GM21786 (cell line): ENCODE data around the gene FCN1.

Source experiments
- ATAC-seq: cut with Tn5 transposase; IDR thresholded peaks from one replicate; pipeline ENCODE4 v1.9.1; 2021; ENCODE audit not compliant: unreplicated experiment

The FCN1 gene

DNA sequence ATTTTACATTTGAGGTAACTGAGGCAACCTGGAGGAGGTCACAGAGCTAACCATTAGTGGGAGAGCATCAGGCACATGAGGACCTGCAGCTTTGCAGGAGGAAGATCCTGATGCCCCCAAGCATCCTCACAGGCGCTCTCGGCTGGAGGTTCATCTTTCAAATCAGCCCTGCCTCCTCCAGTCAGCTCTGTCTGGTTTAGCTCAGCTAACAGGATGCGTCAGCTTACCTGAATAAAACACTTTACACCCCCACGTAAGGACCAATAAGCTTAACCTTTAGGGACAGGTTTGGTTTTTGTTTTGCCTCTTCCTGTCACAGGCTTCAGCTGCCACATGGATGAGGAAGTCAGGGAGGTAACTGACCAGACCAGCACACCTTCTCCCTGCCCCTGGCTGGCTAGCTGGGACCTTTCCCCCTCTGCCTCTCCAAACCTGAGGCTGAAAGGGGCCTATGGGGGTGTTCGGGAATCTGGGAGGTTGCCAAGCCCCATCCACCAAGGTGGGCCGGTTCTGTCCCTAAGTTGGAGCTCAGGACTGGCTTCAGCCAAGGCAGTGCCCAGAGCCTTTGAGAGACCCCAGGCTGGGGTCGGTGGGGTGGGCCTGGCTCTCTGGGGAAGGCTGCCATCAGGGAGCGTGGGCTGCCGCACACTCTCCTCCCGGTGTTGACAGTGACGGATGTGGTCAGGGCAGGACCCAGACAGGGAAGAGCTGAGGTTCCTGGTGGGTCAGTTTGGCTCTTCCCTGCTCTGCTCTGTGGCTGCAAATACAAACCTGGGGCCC, 20.0 kb upstream of the FCN1 start:
- no peak for ATAC-seq

DNA sequence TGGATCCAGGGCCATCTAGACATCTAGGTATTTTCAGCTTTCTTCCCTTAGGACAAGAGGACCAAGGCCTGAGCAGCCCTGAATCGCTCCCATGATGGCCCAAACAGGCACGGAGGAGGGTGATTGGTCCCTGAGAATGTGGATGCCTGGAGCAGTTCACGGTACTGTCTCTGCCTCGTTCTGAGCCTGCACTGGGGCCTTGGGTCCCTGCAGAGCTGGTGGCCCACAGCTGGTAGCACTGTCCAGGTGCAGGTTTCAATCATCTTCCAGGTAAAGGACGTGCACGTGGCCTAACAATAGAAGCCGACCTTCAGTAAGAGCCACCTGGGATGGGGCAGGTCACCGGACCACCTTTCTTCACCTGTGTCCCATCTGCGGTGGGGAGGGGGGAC, 19.4 kb upstream of the FCN1 start:
- peak; percentile 12 for ATAC-seq

DNA sequence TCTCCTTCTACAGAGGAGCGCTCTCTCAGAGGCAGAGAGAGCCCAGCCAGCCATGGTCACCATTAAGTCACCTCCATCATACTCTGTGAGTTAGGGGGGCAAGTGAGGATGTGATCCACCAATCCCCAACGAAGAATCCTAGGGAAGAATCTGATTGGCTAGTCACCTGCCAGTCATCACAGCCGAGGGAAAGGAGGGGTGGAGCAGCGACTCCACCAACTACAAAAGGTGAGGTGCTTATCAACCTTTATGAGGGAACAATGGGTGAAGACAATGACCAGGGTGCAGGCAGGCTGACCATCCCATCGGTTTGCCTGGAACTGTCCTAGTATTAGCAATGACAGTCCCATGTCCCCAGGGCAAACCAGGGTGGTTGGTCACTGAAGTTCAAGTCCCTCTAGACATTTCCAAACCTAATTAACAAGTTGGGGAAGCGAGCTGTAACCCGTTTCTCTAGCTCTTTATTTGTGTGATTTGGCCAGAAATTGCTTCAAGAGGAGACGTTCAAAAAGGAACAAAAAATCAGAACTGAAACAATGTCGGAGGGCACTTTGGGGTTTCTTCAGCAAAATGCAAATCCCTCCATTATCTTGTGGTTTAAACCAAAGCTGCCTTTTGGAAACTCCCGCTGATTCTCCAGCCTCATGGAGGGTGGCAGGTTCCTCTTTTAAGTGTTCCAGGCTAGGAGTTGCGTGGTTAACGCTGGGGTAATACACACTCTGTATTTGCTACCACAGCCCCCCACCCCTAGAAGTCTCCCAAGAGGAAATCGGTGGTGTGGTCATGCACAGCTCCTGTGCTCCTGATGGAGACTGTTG, 18.8 kb upstream of the FCN1 start:
- ATAC-seq, result peak; percentile 38

DNA sequence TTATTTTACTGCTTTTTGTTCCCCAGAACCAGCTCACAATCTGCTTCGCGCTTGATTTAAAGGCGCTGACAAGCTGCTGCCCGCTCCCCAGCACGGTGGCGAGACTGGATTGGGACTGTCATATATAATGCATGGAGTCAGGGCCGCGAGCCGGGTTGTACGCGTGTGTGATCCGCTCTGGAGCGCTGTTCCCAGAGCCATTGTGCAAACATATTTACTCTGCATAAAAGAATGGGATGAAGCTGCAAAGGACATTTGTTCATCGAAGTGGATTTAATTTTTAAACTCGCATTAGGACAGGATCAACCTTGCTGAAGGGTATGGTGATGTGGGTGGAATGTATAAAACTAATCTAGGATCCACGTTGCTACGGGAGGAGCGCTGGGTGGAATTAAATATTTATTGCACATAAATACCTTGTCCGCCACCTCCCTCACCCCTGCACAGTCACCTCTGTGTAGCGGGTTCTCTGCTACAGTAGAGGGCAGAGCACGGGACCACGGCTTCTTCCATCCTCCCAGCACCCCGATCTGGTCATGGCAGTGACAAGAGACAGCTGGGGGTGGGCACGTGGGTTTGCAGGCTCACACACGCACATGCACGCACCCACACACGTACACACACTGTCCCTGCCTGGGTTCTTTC, 18.1 kb upstream of the FCN1 start:
- no peak for ATAC-seq

DNA sequence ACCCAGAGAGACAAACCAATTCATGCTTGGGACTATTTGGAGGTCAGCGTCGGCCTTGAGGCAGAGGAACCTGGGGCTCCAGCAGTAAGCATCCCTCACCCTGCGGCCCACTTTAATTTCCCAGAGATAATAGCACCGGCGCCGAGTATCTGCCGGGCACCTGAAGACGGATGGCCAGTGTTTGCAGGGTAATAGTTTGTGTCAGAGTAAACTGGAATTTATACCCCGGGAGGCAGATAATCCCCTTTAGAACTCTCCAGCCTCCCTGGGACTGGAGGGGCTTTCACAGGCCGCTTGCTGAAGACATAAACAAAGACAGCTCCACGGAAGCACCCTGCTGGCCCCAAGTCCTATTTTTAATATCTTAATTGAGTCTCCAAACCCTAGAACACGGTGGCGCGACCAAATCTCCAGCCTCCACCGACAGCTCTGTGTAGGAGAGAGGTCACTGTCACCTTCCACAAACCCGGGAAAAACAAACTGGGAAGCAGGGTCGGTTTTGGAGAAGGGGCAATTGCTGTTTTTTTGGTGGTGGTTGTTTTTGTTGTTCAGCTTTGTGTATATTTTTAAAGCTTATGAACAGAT, 17.4 kb upstream of the FCN1 start:
- ATAC-seq, result no peak

DNA sequence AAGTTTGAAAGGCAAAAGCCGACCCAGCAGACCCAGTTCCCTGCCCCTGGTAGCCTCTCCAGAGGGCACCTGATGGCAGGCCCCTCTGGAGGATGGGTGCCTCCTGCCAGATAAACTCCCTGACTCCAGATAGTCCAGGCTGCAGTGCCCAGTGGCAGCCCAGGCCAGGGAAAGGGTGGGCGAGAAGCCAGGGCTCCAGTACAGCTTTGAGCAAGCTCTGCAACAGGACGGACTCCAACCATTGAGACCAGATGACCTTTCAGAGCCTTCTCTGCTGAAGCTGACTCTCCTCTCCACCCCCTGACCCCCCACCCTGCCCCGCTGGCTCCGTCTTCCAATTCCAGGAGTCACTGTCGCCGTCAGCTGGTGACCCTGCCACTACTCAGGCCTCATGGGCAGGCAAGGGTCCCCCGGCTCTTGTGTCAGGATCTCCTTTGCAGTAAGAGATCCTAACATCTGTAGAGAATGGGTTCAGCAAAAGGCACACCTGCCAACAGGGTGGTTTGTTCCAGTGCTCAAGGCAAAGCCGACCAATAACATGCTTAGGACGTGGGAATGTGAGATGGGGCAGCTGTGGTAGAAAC, 15.5 kb upstream of the FCN1 start:
- ATAC-seq, result no peak

DNA sequence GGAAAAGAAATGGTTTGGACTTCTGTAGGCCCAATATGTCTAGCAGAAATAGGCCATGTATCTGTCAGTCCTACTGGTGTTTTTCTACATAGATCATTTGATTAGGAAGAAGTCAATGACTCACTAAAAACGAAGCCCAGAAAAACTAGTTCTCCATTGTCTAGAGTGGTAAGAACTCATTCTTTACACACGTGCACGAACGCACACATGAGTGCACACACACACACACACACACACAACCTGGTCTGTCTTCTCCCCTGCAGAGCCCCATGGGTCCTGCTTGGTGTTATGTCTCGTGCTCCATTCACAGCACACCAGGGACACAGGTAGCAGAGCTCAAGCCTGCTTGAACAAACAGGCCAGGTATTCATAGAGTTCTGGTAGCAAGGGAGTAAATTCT, 14.9 kb upstream of the FCN1 start:
- no peak for ATAC-seq

DNA sequence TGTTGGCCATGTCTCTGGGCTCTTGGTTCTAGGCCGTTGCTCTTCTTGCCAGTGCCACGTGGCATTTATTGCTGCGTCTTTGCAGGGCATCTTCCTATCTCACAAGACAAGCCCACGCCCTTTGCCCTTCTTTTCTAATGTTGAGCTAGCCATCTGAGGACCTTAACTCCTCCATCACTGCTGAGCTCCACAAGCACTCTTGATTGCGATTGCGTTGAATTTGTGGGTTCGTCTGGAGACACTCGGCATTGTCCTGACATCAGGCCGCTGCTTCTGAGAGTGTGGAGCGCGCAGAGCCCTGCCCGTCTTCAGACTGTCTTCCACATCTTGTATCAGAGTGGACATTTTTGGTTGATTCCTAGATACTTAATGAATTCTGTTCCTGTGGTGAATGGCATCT, 14.5 kb upstream of the FCN1 start:
- ATAC-seq, result no peak

DNA sequence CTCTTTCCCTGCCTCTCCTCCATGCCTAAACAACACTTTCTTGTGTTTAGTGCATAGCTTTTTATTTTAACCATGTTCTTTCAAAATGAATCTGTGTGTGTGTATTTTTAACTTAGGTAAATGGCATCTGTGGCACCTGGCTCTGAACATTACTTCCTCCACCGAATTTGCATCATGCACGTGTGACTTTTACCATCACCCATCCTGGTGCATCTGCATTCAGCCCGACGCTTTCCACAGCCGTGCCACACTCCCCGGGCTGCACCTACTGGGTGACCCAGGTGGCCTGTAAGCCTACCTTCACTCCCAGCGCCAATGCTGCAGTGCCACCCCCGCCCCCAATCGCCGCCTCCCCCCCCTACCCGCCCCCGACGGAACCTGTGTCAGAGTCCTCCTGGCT, 12.7 kb upstream of the FCN1 start:
- peak; percentile 59 for ATAC-seq

DNA sequence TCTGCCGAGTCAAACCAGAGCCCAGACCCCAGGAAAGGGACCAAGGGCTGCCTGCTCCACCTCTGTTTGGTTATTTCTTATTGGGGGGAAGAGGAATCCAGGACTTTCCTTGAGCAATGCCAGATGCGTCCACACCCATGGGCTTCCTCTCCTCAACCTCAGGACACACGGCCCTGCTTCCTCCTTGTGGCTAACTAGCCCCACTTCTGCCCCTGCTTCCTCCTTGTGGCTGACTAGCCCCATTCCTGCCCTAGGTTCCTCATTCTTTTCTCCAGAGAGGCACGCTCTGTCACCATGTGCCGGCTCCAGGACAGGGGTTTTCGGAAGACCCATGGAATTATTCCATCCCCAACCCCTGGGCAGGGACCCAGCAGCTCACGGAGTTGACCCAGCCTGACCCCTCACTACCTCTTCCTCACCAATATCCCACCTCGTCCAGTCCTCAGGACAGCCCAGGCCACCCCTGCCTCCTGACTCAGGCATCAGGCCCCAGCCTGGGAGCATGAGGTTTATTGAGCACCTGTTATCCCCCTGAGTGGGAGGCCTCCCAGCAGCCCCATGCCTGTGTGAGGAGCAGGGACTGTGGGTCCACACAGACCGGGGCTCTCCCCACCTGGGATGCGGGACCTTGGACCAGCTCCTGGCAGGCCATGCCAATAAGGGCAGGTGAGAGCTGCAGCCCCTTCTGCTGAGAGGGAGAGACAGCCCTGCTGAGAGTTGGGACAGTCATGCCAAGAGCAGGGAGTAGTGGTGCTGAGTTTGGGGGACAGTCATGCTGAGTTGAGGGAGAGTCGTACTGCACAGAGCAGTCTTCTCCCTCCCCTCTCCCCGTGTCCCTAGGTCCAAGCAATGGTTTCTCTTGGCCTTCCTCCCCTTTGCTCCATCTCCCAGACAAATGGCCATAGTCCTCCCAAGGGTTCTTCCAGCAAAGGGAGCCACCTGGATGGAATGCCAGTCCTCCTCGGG, 11.8 kb upstream of the FCN1 start:
- ATAC-seq, result no peak

DNA sequence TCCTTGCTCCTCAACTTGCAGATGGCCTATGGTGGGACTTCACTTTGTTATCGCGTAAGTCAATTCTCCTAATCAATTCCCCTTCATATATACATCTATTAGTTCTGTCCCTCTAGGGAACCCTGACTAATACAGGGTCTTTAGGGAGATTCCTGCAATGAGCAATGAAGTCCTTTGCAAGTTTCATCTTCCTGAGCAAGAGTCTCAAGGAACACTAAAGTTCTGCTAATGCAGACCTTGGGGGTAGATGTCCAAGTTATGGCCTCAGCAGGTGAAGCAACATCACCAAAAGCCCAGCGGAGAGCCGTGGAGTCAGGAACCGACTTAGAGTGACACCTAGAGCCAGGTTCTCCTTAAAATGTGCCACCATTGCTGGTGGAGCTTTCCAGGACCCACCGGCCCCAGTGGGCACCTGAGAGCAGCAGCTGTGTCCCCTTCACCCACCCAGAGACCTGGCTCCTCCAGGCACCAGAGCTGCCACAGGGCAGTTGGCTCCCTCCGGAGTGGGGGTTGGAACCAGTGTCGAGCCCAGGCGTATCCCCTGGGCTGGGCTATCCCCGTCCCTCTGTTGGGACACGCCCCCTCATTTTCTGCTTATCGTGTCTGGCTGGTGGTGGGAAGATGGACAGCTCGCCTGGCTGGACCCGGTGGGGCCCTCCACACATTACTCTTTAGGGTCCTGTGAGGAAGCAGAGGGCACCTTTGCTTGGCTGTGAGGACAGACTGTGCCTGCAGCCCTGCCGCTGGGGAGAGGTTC, 10.9 kb upstream of the FCN1 start:
- no peak for ATAC-seq

DNA sequence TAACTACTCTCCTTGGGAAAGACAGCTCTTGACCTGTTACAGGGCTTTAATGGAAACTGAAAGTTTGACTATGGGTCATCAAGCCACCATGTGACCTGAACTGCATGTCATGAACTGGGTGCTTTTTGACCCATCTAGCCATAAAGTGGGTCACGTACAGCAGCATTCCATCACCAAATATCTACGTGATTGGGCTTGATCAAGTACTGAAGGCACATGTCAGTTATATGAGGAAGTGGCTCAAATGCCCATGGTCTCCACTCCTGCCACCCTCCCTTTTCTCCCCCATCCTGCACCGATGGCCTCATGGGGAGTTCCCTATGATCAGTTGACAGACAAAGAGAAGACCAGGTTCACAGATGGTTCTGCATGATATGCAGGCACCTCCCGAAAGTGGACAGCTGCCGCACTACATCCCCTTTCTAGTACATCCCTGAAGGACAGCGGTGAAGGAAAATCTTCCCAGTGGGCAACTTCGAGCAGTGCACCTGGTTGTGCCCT, 7.3 kb upstream of the FCN1 start:
- ATAC-seq, result no peak

DNA sequence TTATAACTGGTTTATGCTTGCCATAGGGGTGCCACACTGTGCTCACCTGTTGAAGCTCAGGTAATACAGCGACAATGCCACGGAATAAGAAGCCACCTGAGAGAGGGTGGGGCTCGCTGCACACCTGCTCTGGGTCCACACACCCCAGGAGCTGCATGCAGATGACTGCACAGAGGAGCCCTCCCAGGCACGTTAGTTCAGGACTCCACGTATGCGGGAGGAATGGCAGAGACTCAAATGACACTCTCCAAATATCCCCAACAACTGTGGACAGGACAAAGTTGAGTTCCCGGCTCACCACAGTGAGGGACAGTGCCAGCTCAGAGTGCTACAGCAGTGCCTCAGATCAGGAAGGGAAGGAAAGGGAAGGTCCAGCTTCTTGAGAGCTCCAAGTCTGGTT, 5.8 kb upstream of the FCN1 start:
- no peak for ATAC-seq

DNA sequence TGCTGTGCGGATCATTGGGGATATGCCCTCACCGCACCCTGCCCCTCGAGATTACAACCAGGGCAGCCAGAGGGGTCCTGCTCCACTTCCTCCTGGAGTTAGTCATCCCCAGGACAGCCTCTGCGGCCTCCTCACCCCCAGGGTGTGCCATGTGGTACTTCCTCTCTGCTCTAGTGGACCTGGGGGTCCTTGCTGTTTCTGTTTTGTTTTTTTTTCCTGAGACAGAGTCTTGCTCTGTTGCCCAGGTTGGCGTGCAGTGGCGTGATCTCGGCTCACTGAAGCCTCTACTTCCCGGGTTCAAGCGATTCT, 5.2 kb upstream of the FCN1 start:
- no peak for ATAC-seq

DNA sequence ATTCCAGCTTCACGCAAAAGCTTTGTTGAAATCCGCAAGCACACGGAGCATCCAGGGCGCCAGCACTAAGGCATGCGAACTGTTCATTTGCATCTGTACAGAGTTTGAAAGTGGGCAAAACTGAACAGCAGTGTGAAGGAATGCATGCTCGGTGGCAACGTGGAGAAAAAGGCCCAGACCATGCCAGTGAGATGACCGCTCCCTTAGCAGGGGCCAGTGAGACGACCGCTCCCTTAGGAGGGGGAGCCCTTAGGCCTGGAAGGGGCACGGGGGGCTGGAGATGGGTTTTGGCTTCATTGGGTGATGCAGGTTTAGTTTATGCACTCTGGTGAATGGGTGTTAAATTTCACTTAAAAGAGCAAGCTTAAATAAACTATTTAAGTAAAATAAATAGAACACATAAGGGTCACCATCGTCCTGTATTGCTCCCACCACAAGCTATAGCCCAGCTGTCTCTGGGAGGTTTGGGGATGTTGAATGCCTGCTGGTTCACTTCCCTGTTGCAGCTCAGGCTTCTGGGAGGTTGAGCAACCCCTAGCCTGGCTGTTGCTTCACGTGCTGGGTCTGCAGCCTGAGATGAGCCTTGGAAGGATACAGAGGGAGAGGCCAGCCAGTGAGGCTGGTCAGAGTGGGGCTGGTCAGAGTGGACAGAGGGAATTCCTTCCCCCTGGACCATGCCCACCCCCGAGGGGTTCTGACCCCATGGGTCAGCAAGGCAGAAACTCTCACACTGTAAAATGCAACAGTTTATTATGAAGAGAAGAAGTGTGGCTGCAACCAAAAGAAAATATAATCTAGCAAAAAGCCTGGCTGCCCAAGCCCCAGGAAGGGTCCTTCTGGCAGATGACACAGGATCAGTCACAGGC, 4.6 kb upstream of the FCN1 start:
- ATAC-seq, result no peak

DNA sequence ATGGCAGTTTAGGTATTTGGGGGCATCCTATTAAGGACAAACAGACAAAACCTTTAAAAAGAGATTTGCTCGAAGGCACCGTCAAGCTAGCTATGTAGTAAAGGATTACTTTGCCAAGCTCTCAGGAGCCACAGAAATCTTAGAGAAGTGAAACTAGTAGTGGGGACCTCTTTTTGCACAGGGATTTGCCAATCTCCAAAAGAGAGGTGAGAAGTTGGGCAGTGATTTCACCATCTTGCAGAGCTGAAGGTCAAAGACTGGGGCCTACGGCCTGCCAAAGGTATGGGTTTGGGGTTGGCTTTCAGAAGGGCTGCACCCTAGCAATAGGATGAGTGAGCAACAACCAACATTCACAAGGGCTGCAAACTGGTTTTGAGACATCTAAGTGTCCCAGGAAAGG, 1.6 kb upstream of the FCN1 start:
- ATAC-seq, result no peak

DNA sequence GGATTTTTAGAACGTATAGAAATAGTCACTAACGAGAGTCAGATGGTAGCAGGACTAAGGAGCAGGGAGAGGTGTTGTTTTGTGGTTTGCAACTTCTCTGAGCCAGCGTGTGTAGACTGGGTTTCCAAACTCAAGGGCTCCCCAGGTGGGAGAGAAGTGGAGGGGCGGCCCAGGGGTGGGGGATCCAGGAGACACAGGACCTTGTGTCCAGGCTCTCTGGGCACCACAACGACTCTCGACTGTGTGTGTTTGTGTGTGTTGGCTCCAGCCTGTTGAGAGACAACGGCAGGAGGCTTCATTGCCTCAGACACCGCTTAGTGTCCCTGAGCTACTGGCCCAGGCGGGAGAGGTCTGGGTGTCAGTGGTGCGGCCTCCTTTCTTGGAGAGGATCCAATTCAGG, 934 bp upstream of the FCN1 start:
- no peak for ATAC-seq

DNA sequence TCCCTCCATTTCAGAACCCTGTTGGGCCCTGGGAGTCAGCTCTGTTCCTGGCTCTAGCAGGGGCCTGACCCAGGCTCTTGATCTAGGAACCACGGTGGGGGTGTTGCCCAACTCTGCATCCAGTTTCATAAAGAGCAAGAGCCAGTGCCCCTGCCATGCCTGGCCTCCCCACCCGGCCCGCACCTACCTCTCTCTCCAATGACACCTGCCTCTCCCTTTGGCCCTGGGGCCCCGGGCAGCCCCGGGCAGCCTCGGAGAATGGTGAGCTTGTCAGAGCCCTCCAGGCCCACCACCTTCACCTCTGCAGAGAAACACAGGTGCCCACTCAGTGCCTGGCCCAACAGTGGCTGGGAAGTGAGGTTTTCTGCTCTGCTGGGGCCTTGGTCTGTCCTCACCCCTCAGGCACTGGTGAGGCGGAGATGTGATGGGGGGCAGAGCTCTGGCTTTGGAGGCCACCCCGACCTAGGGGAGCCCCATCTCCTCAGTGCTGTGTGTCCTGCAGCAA, 1.5 kb downstream of the FCN1 start:
- no peak for ATAC-seq
